ENCODE measurements around the gene CCNL1.
"Not testable (repeated sequence)": the region's sequence is repeated elsewhere in the genome, so short reads cannot be mapped to it uniquely, and the experiment has no call there.

CCNL1 gene

GRCh38 chr3:157166115-157166514, 6.2 kb upstream of the CCNL1 start:
- Histone ChIP-seq H3K4me3 (ENCODE audit: low read depth, low read length) (no peak overlapping the region), H3K27ac (no peak overlapping the region), H3K36me3 (replicated peaks) (no peaks in the 10 kb centered on the region), H3K27me3 (replicated peaks) (no peaks in the 10 kb centered on the region)
- TF ChIP-seq CTCF (IDR thresholded peaks at IDR 0.05; ENCODE audit: low read depth, low read length, missing control alignments), result no peak
- DNase-seq, result no peak
- in situ Hi-C loops (cut with HindIII; ENCODE audit: low pct_ligation_motif_present, low sequenced_read_pairs), result no loop called here

- peaks cover 3% of the 10 kb centered on the region for H3K36me3 ChIP-seq (replicated peaks)
- H3K4me3 ChIP-seq (ENCODE audit: low read depth, low read length), result no peak overlapping the region
- H3K27ac ChIP-seq, result no peak overlapping the region
- no peaks in the 10 kb centered on the region for H3K27me3 ChIP-seq (replicated peaks)
- no peak for TF ChIP-seq CTCF (IDR thresholded peaks at IDR 0.05; ENCODE audit: low read depth, low read length, missing control alignments)
- DNase-seq, result no peak
- in situ Hi-C loops (cut with HindIII; ENCODE audit: low pct_ligation_motif_present, low sequenced_read_pairs), result no loop called here
These were observed 3.4 kb upstream of the CCNL1 start for GRCh38 chr3:157163217-157163953.

GRCh38 chr3:157162620-157163019, 2.7 kb upstream of the CCNL1 start:
- DNase-seq; H3K27me3 ChIP-seq (replicated peaks); in situ Hi-C loops (cut with HindIII; ENCODE audit: low pct_ligation_motif_present, low sequenced_read_pairs); H3K27ac ChIP-seq; H3K4me3 ChIP-seq (ENCODE audit: low read depth, low read length): not testable (repeated sequence)
- TF ChIP-seq CTCF (IDR thresholded peaks at IDR 0.05; ENCODE audit: low read depth, low read length, missing control alignments), result peak; percentile 43
- H3K36me3 ChIP-seq (replicated peaks), result peaks cover 11% of the 10 kb centered on the region

GRCh38 chr3:157160658-157161424, 894 bp upstream of the CCNL1 start:
- TF ChIP-seq CTCF (IDR thresholded peaks at IDR 0.05; ENCODE audit: low read depth, low read length, missing control alignments), result no peak
- Histone ChIP-seq H3K4me3 (ENCODE audit: low read depth, low read length) (peak overlapping the region; percentile 91), H3K27ac (peak overlapping the region; percentile 99), H3K27me3 (replicated peaks) (no peaks in the 10 kb centered on the region), H3K36me3 (replicated peaks) (peaks cover 29% of the 10 kb centered on the region)
- in situ Hi-C loops (cut with HindIII; ENCODE audit: low pct_ligation_motif_present, low sequenced_read_pairs), result no loop called here
- peak; percentile 89 for DNase-seq

GRCh38 chr3:157159037-157159761, 748 bp downstream of the CCNL1 start:
- TF ChIP-seq CTCF (IDR thresholded peaks at IDR 0.05; ENCODE audit: low read depth, low read length, missing control alignments), result peak; percentile 40
- Histone ChIP-seq H3K36me3 (replicated peaks) (peaks cover 43% of the 10 kb centered on the region), H3K27ac (peak overlapping the region; percentile 99), H3K4me3 (ENCODE audit: low read depth, low read length) (peak overlapping the region; percentile 91), H3K27me3 (replicated peaks) (no peaks in the 10 kb centered on the region)
- DNase-seq, result peak; percentile 39
- in situ Hi-C loops (cut with HindIII; ENCODE audit: low pct_ligation_motif_present, low sequenced_read_pairs), result no loop called here
